Activated CD4-positive, alpha-beta T cell treated with anti-CD3 and anti-CD28 coated beads, Interleukin-2, amount 50 U/mL, for 4 hours (primary cell): ENCODE results near the gene BNIP5.
"Not testable (repeated sequence)": the region's sequence is repeated elsewhere in the genome, so short reads cannot be mapped to it uniquely, and the experiment has no call there.

ENCODE experiments used
- DNase-seq, 2 experiments: peaks; one replicate each; pipeline ENCODE4 v3.0.0-alpha.2; 2020

Gene BNIP5

GRCh38 chr6:36340618-36341454, 4.1 kb upstream of the BNIP5 start:
- peak; percentile 73 to 74 for DNase-seq

- DNase-seq, result no peak
These were observed 3.6 kb upstream of the BNIP5 start for GRCh38 chr6:36340306-36340617.

- DNase-seq, result no peak
These were observed 2.5 kb upstream of the BNIP5 start for GRCh38 chr6:36339146-36339545.

- not testable (repeated sequence) for DNase-seq
These were observed 1.5 kb upstream of the BNIP5 start for GRCh38 chr6:36338223-36338622.

- no peak for DNase-seq
These were observed 1.1 kb upstream of the BNIP5 start for GRCh38 chr6:36337814-36338213.

- DNase-seq, result no peak
These were observed 429 bp downstream of the BNIP5 start for GRCh38 chr6:36336208-36336710.

GRCh38 chr6:36335465-36336207, 1.1 kb downstream of the BNIP5 start:
- DNase-seq, result no peak

GRCh38 chr6:36334832-36335459, 1.7 kb downstream of the BNIP5 start:
- DNase-seq, result no peak

- no peak for DNase-seq
These were observed 2.6 kb downstream of the BNIP5 start for GRCh38 chr6:36333931-36334725.

GRCh38 chr6:36333171-36333895, 3.4 kb downstream of the BNIP5 start:
- DNase-seq, result no peak

- DNase-seq, result no peak
These were observed 5.3 kb downstream of the BNIP5 start for GRCh38 chr6:36331381-36331780.

GRCh38 chr6:36330366-36330765, 6.3 kb downstream of the BNIP5 start:
- DNase-seq, result no peak

- no peak for DNase-seq
These were observed 6.8 kb downstream of the BNIP5 start for GRCh38 chr6:36329798-36330291.

- no peak for DNase-seq
These were observed 8.1 kb downstream of the BNIP5 start for GRCh38 chr6:36328600-36328999.

GRCh38 chr6:36327919-36328236, 8.8 kb downstream of the BNIP5 start:
- no peak for DNase-seq

- DNase-seq, result no peak
These were observed 9.3 kb downstream of the BNIP5 start for GRCh38 chr6:36327226-36327918.

GRCh38 chr6:36326356-36326995, 10.2 kb downstream of the BNIP5 start:
- no peak for DNase-seq

GRCh38 chr6:36324715-36325114, 12.0 kb downstream of the BNIP5 start:
- no peak for DNase-seq

- no peak for DNase-seq
These were observed 12.5 kb downstream of the BNIP5 start for GRCh38 chr6:36324191-36324590.

GRCh38 chr6:36323062-36323461, 13.6 kb downstream of the BNIP5 start:
- no peak for DNase-seq

GRCh38 chr6:36322591-36322990, 14.1 kb downstream of the BNIP5 start:
- DNase-seq, result no peak
